AG10803 (cell line): Measurements from ENCODE around the gene SPHK1.
A peak's percentile ranks its signal among the peaks of the same experiment; 100 is the strongest.

Experiments
- DNase-seq: peaks from one replicate; pipeline ENCODE4 v3.0.0; 2010; ENCODE audit warnings: low read depth
- H3K4me3 ChIP-seq: 2 replicates; pipeline ENCODE4 v1.5.1; 2011; ENCODE audit warnings: mild to moderate bottlenecking, low read length, control low read depth
- TF ChIP-seq, protein P1 (sequence below): conservative IDR thresholded peaks from 2 replicates; pipeline ENCODE4 v1.5.1; 2011; ENCODE audit warnings: mild to moderate bottlenecking, low read length, control low read depth, inconsistent platforms

The SPHK1 gene

DNA sequence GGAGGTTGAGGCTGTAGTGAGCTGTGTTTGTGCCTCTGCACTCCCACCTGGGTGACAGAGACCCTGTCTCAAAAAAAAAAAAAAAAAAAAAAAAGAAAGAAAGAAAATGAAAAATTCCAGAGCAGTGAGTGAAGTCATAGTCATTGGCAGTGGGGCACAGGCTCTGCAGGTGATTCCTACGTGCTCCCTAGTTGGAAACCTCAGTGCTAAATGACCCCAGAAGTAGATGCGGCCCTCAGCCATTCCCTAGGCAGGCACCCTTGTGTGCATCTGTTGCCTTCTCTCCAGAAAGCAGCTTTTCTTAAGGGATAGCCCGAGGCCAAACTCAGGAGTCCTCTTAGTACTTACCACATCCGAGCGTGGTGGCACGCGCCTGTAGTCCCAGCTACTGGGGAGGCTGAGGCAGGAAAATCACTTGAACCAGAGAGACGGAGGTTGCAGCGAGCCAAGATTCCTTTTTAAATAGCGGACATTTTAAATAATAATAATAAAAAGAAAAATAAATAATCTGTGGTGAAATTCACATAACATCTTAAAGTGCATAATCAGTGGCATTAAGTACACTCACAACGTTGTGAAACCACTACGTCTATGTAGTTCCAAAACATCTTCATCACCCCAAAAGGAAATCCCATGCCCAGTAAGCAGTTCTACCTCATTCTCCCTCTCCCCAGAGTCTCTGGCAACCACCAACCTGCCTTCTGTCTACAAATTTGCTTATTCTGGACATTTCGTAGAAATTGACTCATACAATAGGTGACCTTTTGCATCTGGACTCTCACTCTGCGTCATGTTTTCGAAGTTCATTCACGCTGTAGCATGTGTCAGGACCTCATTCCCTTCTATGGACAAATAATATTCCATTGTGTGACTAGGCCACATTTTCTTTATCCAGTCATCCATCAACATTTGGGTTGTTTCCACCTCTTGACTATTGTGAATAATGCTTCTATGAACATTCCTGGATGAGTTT, 12.5 kb upstream of the SPHK1 start:
- peak; percentile 98 for DNase-seq

DNA sequence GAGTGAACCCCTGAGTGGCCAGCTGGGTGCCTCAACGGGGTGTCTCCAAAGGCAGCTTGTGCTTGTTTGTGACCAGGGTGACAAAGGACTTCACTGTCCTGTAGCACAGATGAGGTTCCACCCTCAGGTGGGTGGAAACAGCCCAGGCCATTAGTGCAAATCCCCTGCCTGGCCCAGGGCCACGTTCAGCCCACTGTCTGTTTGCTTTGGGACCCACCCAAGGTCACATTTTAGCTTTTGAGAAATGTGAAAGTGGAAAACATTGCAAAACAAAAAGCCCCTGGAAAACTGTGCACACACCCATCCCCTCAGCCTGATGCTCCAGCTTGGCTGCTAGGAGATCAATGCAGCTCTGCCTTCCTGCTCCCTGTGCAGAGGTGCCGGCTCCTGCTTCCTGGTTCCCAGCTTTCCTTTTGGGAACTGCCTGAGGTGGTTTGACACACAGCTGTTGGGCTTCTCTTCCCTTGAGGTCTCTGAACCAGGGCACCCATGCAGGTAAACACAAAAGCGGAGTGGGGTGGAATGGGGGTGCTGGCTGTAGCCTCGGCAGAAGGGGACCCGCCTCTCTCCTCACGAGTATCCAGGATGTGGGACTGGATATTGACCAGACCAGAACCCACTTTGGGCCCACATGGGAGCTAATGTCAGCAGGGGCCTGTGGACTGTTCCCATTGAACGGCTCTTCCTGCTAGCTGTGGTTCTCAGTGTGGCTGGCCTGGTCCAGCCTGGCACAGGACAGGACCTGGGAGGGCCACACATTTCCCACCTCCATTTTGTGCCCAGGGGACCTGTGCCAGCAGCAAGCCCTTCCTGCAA, 7.9 kb upstream of the SPHK1 start:
- H3K4me3 ChIP-seq, result no peak overlapping the region
- TF ChIP-seq, protein P1, sequence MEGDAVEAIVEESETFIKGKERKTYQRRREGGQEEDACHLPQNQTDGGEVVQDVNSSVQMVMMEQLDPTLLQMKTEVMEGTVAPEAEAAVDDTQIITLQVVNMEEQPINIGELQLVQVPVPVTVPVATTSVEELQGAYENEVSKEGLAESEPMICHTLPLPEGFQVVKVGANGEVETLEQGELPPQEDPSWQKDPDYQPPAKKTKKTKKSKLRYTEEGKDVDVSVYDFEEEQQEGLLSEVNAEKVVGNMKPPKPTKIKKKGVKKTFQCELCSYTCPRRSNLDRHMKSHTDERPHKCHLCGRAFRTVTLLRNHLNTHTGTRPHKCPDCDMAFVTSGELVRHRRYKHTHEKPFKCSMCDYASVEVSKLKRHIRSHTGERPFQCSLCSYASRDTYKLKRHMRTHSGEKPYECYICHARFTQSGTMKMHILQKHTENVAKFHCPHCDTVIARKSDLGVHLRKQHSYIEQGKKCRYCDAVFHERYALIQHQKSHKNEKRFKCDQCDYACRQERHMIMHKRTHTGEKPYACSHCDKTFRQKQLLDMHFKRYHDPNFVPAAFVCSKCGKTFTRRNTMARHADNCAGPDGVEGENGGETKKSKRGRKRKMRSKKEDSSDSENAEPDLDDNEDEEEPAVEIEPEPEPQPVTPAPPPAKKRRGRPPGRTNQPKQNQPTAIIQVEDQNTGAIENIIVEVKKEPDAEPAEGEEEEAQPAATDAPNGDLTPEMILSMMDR, result no peak
- no peak for DNase-seq

More for the DNA sequence above, 12.5 kb upstream of the SPHK1 start:
- H3K4me3 ChIP-seq, result no peak overlapping the region
- TF ChIP-seq, protein P1, result no peak

GRCh38 chr17:76378548-76379274, 5.7 kb upstream of the SPHK1 start:
- no peak for DNase-seq
- TF ChIP-seq, protein P1, result no peak
- H3K4me3 ChIP-seq, result no peak overlapping the region

GRCh38 chr17:76379275-76379641, 5.2 kb upstream of the SPHK1 start:
- TF ChIP-seq, protein P1, result no peak
- no peak for DNase-seq
- H3K4me3 ChIP-seq, result no peak overlapping the region

- no peak for DNase-seq
- H3K4me3 ChIP-seq, result no peak overlapping the region
- TF ChIP-seq, protein P1, result no peak
These were observed 4.6 kb upstream of the SPHK1 start for GRCh38 chr17:76379646-76380376.

DNA sequence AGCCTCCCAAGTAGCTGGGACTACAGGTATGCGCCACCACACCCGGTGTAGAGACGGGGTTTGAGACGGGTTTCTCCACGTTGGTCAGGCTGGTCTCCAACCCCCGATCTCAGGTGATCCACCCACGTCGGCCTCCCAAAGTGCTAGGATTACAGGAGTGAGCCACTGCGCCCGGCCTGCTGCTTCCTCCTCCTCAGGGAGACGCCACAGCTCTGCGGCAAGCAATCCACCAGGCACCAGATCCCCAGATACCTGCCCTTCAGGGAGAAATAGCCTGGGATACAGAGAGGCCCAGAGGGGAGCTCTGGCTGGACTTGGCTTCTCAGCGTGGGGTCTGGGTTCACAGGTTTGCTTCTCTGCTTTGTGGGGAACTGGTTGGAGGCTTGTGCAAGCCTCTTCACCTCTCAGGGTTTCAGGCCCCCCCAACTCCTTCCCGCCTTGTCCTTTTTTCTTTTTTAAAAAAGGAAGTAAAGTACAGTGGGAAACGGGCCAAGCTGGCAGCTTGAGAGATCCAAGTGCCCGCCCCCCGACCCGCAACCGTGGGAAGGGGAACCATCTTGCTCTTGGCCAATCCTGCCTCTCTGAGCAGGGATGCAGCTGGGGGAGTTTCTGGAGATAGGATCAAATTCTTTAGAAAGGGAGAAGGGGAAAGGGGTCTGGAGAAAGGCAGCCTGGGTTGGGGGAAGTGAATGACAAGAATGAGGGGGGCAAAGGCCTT, 2.6 kb upstream of the SPHK1 start:
- no peak for DNase-seq
- peak overlapping the region; percentile 73 for H3K4me3 ChIP-seq
- TF ChIP-seq, protein P1, result no peak
